DMS79 treated with DMSO at 0.1 percent for 48 hours (cell line): ENCODE results near the gene ZNF792.
"Not testable (repeated sequence)": the region's sequence is repeated elsewhere in the genome, so short reads cannot be mapped to it uniquely, and the experiment has no call there.

Experiments used
- DNase-seq: peaks from one replicate; lab custom pipeline; 2025; lab: John Stamatoyannopoulos, UW

The ZNF792 gene

GRCh38 chr19:34963573-34964406, at the start of gene ZNF792:
ZNF792 (minus strand) TSS chr19:34964229; CDS start chr19:34963662, 567 bp downstream.
- DNase-seq = peak; percentile 46

- no peak for DNase-seq
Measured at GRCh38 chr19:35013041-35013819, 49.2 kb upstream of the ZNF792 start.

GRCh38 chr19:35011737-35012682, 48.0 kb upstream of the ZNF792 start:
- DNase-seq = no peak

GRCh38 chr19:35011091-35011689, 47.2 kb upstream of the ZNF792 start:
- DNase-seq = no peak

- no peak for DNase-seq
Measured at GRCh38 chr19:35009424-35010415, 45.7 kb upstream of the ZNF792 start.

GRCh38 chr19:35008891-35009341, 44.9 kb upstream of the ZNF792 start:
- DNase-seq = no peak

- DNase-seq = not testable (repeated sequence)
Measured at GRCh38 chr19:35007427-35007826, 43.4 kb upstream of the ZNF792 start.

- DNase-seq = no peak
Measured at GRCh38 chr19:35006999-35007365, 43.0 kb upstream of the ZNF792 start.

GRCh38 chr19:35006342-35006998, 42.4 kb upstream of the ZNF792 start:
- DNase-seq = no peak

- DNase-seq = not testable (repeated sequence)
Measured at GRCh38 chr19:35006007-35006341, 41.9 kb upstream of the ZNF792 start.

- no peak for DNase-seq
Measured at GRCh38 chr19:35005256-35005977, 41.4 kb upstream of the ZNF792 start.

GRCh38 chr19:35004517-35005255, 40.7 kb upstream of the ZNF792 start:
- DNase-seq = no peak

- DNase-seq = no peak
Measured at GRCh38 chr19:35002037-35002535, 38.1 kb upstream of the ZNF792 start.

- peak; percentile 52 for DNase-seq
Measured at GRCh38 chr19:35000647-35001501, 36.8 kb upstream of the ZNF792 start.

- DNase-seq = no peak
Measured at GRCh38 chr19:35000338-35000646, 36.3 kb upstream of the ZNF792 start.

GRCh38 chr19:34999498-35000337, 35.7 kb upstream of the ZNF792 start, which contains the start of gene GRAMD1A:
GRAMD1A (plus strand) TSS chr19:35000323; CDS start chr19:35000479, 156 bp downstream.
- peak; percentile 82 for DNase-seq
